ENCODE measurements around the gene ARID4A. TPM values are rescaled to one million over a fixed set of nuclear protein-coding genes. Genes with fewer than 3 reads are reported as not detected.
"Not testable (repeated sequence)": the region's sequence is repeated elsewhere in the genome, so short reads cannot be mapped to it uniquely, and the experiment has no call there.

Gene ARID4A
- total RNA-seq, 1 donor from 2014 or later, result 24.9 TPM

DNA sequence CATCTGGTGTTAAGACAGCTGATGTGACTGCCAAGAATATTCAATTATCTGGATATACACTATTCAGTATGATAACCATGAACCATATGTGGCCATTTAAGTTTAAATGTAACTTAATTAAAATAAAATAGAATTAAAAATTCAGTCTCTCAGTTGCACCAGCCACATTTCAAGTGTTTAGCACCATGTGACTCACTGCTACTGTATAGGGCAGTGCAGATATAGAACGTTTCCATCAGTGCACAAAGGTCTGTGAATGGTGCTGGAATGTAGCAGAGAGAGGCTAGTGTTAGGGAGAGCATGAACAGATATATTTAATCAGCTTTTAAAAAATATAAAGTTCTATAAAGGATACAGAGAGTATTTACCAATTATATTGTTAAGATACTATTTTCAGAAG lies 28.7 kb downstream of the ARID4A start:
- no peaks in the 10 kb centered on the region for H3K27me3 Mint-ChIP-seq
- no peak overlapping the region for H3K27ac Mint-ChIP-seq
- DNase-seq (ENCODE audit: extremely low spot score, unreplicated experiment), result no peak
- no peaks in the 10 kb centered on the region for H3K9me3 Mint-ChIP-seq
- no peak for TF ChIP-seq CTCF (conservative IDR thresholded peaks at IDR 0.05)
- H3K4me3 Mint-ChIP-seq, result no peak overlapping the region
- peaks cover 10% of the 10 kb centered on the region for H3K4me1 Mint-ChIP-seq (ENCODE audit: unreplicated experiment)
- H3K36me3 Mint-ChIP-seq, result peaks cover 27% of the 10 kb centered on the region

DNA sequence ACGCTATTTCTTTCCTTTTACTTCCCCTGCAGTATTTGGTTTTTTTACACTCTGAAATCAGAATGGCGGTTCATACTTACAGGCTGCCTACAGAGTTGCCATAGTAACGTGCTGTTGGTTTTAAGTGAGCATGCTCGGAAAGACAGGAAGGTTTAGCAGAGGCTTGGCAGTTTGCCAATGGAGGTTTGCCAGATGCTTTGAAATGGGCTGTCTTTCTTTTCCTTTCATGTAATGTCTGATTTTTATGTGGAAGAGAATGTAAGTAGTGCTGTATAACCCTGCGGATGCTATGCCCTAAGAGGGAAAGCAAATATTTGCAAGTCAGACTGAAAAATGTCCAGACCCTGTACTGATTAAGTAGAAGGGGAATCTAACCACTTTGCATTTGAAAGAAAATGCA lies 32.8 kb downstream of the ARID4A start:
- Mint-ChIP-seq H3K36me3 (peaks cover 25% of the 10 kb centered on the region), H3K9me3 (no peaks in the 10 kb centered on the region), H3K4me1 (ENCODE audit: unreplicated experiment) (peaks cover 15% of the 10 kb centered on the region), H3K27me3 (no peaks in the 10 kb centered on the region), H3K4me3 (peak overlapping the region; percentile 78), H3K27ac (peak overlapping the region; percentile 75)
- peak; percentile 83 for DNase-seq (ENCODE audit: extremely low spot score, unreplicated experiment)
- TF ChIP-seq CTCF (conservative IDR thresholded peaks at IDR 0.05), result no peak

DNA sequence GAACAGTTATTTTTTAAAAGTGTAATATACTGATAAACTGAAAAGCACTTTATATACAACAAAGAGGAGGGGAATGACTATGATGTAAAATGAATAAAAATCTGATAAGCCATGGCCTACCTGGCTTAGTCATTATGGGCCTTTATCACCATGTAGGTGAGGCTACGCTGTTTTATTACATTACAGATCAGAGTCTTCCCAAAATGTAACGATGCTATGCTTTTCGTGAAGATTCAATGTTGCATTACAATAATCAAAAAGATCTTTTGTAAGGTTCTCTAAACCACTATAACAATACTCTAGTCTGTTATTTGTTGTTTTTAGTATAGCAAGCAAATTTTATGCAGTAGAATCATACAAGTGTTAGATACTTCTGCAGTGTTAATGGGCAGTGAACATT lies 34.2 kb downstream of the ARID4A start:
- no peak for DNase-seq (ENCODE audit: extremely low spot score, unreplicated experiment)
- no peak overlapping the region for H3K27ac Mint-ChIP-seq

DNA sequence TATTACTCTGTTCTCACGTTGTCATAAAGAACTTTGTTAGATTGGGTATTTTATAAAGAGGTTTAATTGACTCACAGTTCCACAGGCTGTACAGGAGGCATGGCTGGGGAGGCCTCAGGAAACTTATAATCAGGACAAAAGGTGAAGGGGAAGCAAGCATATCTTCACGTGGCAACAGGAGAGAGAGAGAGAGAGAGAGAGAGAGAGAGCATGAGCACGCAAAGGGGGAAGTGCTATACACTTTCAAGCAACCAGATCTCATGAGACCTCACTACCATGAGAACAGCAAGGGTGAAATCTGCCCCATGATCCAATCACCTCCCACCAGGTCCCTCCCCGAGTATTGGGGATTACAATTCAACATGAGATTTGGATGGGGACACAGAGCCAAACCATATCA lies 41.3 kb downstream of the ARID4A start:
- H3K27ac Mint-ChIP-seq; H3K27me3 Mint-ChIP-seq; H3K4me3 Mint-ChIP-seq; H3K9me3 Mint-ChIP-seq; DNase-seq (ENCODE audit: extremely low spot score, unreplicated experiment); H3K4me1 Mint-ChIP-seq (ENCODE audit: unreplicated experiment): not testable (repeated sequence)
- peaks cover 25% of the 10 kb centered on the region for H3K36me3 Mint-ChIP-seq

More for the DNA sequence above, 34.2 kb downstream of the ARID4A start:
- H3K4me1 Mint-ChIP-seq (ENCODE audit: unreplicated experiment), result peaks cover 15% of the 10 kb centered on the region
- TF ChIP-seq CTCF (conservative IDR thresholded peaks at IDR 0.05), result no peak
- H3K9me3 Mint-ChIP-seq, result no peaks in the 10 kb centered on the region
- peaks cover 24% of the 10 kb centered on the region for H3K36me3 Mint-ChIP-seq
- H3K4me3 Mint-ChIP-seq, result no peak overlapping the region
- H3K27me3 Mint-ChIP-seq, result no peaks in the 10 kb centered on the region

- H3K27me3 Mint-ChIP-seq, result no peaks in the 10 kb centered on the region
- DNase-seq (ENCODE audit: extremely low spot score, unreplicated experiment), result no peak
- TF ChIP-seq CTCF (conservative IDR thresholded peaks at IDR 0.05), result no peak
- H3K9me3 Mint-ChIP-seq, result no peaks in the 10 kb centered on the region
- no peak overlapping the region for H3K27ac Mint-ChIP-seq
- H3K4me3 Mint-ChIP-seq, result no peak overlapping the region
- no peaks in the 10 kb centered on the region for H3K4me1 Mint-ChIP-seq (ENCODE audit: unreplicated experiment)
- peaks cover 16% of the 10 kb centered on the region for H3K36me3 Mint-ChIP-seq
Measured at GRCh38 chr14:58341152-58341748, 42.9 kb downstream of the ARID4A start.

DNA sequence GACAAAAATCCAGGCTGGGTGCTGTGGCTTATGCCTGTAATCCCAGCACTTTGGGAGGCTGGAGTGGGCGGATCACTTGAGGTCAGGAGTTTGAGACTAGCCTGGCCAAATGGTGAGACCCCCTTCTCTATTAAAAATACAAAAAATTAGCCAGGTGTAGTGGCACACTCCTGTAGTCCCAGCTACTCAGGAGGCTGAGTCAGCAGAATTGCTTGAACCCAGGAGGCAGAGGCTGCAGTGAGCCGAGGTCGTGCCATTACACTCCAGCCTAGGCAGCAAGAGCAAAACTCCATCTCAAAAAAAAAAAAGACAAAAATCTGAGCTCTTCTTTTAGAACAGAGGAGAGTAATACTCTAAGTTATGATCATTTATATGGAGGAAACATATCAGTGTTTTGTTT lies 45.2 kb downstream of the ARID4A start:
- H3K9me3 Mint-ChIP-seq; H3K27me3 Mint-ChIP-seq; H3K4me3 Mint-ChIP-seq; DNase-seq (ENCODE audit: extremely low spot score, unreplicated experiment); H3K27ac Mint-ChIP-seq; H3K4me1 Mint-ChIP-seq (ENCODE audit: unreplicated experiment): not testable (repeated sequence)
- H3K36me3 Mint-ChIP-seq, result peaks cover 20% of the 10 kb centered on the region

All from type B pancreatic cell (in vitro differentiated cells).